H1 (cell line): ENCODE results near the gene TRMT44. TPM values are rescaled to one million over a fixed set of nuclear protein-coding genes. Genes with fewer than 3 reads are reported as not detected.

Experiments used
- CBX8 ChIP-seq: fragments of 300-800, 300-1000 bp; sonication (generic); IDR thresholded peaks from 2 replicates; pipeline ENCODE4 v1.7.1; 2016; ENCODE audit warnings: low read depth, low read length, borderline replicate concordance
- EP300 ChIP-seq, 2 experiments: IDR thresholded peaks; 1 replicate in 1 of 2; 2 replicates in 1 of 2; pipeline ENCODE4 v1.6.1; 2011 to 2012; ENCODE audit warnings: low read depth in 2 of 2, low read length in 2 of 2, mild to moderate bottlenecking in 2 of 2, borderline replicate concordance in 1 of 2, inconsistent platforms in 1 of 2, moderate library complexity in 1 of 2
- POU5F1 ChIP-seq: IDR thresholded peaks from 2 replicates; pipeline ENCODE4 v1.6.1; 2011; ENCODE audit warnings: low read depth, mild to moderate bottlenecking, low read length, moderate library complexity
- SUZ12 ChIP-seq: fragments of 200-600 bp; sonication (generic); IDR thresholded peaks from 2 replicates; pipeline ENCODE4 v1.6.1; 2012; ENCODE audit warnings: mild to moderate bottlenecking, inconsistent platforms, low read length, moderate library complexity, mixed read lengths
- polyA plus RNA-seq, 7 experiments: library from polyadenylated mRNA; depleted of rRNA in 3 of 7; stranded (reverse) in 5 of 7; unstranded in 2 of 7; fragments of >200 nt in 5 of 7; fragments of 200-250 nt in 2 of 7; gene quantifications; 1 replicate in 5 of 7; 2 replicates in 1 of 7; 4 replicates in 1 of 7; pipeline versions ENCODE4 v1.2.1 to v1.2.3, GENCODE V29; 2011 to 2013; ENCODE audit warnings: missing spikeins in 2 of 7, mixed read lengths in 2 of 7
- total RNA-seq: library from RNA; stranded (reverse); fragmentation: NEBNext Ultra II Directional; extraction: Animal tissue kit (Norgen Biotek cat#: 25700); gene quantifications from 2 replicates; pipeline ENCODE4 v1.2.1, GENCODE V29; 2021
- TF ChIP-seq, protein P1 (sequence below), 3 experiments: IDR thresholded peaks; 1 replicate in 2 of 3; 2 replicates in 1 of 3; pipeline versions ENCODE4 v1.5.1 to v1.6.1; 2011; ENCODE audit warnings: low read length in 3 of 3, mild to moderate bottlenecking in 3 of 3, inconsistent platforms in 2 of 3, low read depth in 1 of 3, moderate library complexity in 1 of 3; ENCODE audit not compliant: insufficient read depth in 1 of 3; ENCODE audit errors: control extremely low read depth in 1 of 3

The TRMT44 gene
- total and polyA plus RNA-seq, 2 of the 8 experiments (the other 6 are each of a cell fraction or from before 2014, with no cell fraction given) = 8.6 to 23.9 TPM

DNA sequence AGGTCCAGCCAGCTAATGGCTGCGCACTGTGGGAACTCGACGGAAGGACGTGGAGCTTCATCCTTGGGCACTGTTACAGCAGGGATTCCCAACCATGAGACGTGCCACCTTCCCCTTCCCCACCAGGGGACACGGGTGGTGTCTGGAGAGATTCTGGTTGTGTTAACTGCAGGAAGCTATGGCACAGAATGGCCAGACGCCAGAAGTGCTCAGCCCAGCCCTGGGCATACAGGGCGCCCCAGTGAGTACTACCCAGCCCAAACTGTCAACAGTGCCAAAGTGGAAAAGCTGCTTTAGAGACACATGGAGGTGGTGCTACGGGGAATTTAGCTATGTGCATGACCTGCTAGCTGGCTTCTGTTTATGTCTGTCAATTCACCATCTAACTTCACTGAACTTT lies 32.8 kb upstream of the TRMT44 start (continued):
- TF ChIP-seq EP300 (IDR thresholded peaks at IDR 0.05; ENCODE audit: borderline replicate concordance in 1 of 2, low read depth in 2 of 2, low read length in 2 of 2) (no peak), POU5F1 (no peak), SUZ12 (no peak), CBX8 (no peak)
- TF ChIP-seq, protein P1, sequence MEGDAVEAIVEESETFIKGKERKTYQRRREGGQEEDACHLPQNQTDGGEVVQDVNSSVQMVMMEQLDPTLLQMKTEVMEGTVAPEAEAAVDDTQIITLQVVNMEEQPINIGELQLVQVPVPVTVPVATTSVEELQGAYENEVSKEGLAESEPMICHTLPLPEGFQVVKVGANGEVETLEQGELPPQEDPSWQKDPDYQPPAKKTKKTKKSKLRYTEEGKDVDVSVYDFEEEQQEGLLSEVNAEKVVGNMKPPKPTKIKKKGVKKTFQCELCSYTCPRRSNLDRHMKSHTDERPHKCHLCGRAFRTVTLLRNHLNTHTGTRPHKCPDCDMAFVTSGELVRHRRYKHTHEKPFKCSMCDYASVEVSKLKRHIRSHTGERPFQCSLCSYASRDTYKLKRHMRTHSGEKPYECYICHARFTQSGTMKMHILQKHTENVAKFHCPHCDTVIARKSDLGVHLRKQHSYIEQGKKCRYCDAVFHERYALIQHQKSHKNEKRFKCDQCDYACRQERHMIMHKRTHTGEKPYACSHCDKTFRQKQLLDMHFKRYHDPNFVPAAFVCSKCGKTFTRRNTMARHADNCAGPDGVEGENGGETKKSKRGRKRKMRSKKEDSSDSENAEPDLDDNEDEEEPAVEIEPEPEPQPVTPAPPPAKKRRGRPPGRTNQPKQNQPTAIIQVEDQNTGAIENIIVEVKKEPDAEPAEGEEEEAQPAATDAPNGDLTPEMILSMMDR (IDR thresholded peaks at IDR 0.05; ENCODE audit: control extremely low read depth in 1 of 3, insufficient read depth in 1 of 3, low read depth in 1 of 3, low read length in 3 of 3) = no peak
